ENCODE measurements around the gene E2F2.

GRCh38 chr1:23475134-23475628, 55.9 kb downstream of the E2F2 start:
- TF ChIP-seq CTCF (IDR thresholded peaks at IDR 0.05; ENCODE audit: insufficient read depth, low read length, poor library complexity, severe bottlenecking), result no peak
- TF ChIP-seq EZH2phosphoT487 (conservative IDR thresholded peaks at IDR 0.05; ENCODE audit: low read length), result no peak

All from SU-DHL-6 (cell line).